HEK293 (cell line): ENCODE results near the gene FAM120B.

Experiments used
- ZNF10 ChIP-seq: fragments of 450-650 bp; formaldehyde crosslinking; IDR thresholded peaks from 2 replicates; pipeline ENCODE4 v1.5.1; 2017; ENCODE audit warnings: missing biosample characterization, missing genetic modification characterization
- ZNF169 ChIP-seq: fragments of 450-650 bp; formaldehyde crosslinking; IDR thresholded peaks from 2 replicates; pipeline ENCODE4 v1.5.1; 2016; ENCODE audit warnings: missing biosample characterization, missing genetic modification characterization
- ZNF274 ChIP-seq, 2 experiments: fragments of 200-500 bp in 1 of 2; fragments of 450-650 bp in 1 of 2; sonication (Bioruptor generic) in 1 of 2; formaldehyde crosslinking in 1 of 2; IDR thresholded peaks; 2 replicates each; pipeline versions ENCODE4 v1.5.1 to v1.6.1; 2014 to 2016; ENCODE audit warnings: borderline replicate concordance in 1 of 2, inconsistent platforms in 1 of 2, low read length in 1 of 2, missing biosample characterization in 1 of 2, missing genetic modification characterization in 1 of 2
- ZNF629 ChIP-seq: fragments of 450-650 bp; formaldehyde crosslinking; IDR thresholded peaks from 2 replicates; pipeline ENCODE4 v1.5.1; 2017; ENCODE audit warnings: missing biosample characterization, missing genetic modification characterization
- ZNF777 ChIP-seq: fragments of 450-650 bp; formaldehyde crosslinking; IDR thresholded peaks from 2 replicates; pipeline ENCODE4 v1.5.1; 2017; ENCODE audit warnings: missing biosample characterization, missing genetic modification characterization, borderline replicate concordance
- TF ChIP-seq, protein P1 (sequence below): fragments of 450-650 bp; formaldehyde crosslinking; IDR thresholded peaks from 2 replicates; pipeline ENCODE4 v1.5.1; 2016; ENCODE audit warnings: missing biosample characterization, missing genetic modification characterization, low read depth
- TF ChIP-seq, protein P2 (sequence below): IDR thresholded peaks from 2 replicates; pipeline ENCODE4 v1.6.1; 2011; ENCODE audit warnings: mild to moderate bottlenecking, low read depth, low read length, borderline replicate concordance
- TF ChIP-seq, protein P3 (sequence below): fragments of 450-650 bp; formaldehyde crosslinking; IDR thresholded peaks from 2 replicates; pipeline ENCODE4 v1.5.1; 2016; ENCODE audit warnings: missing biosample characterization, missing genetic modification characterization
- TF ChIP-seq, protein P4 (sequence below): fragments of 450-650 bp; formaldehyde crosslinking; optimal IDR thresholded peaks from 2 replicates; pipeline ENCODE3; 2016; ENCODE audit warnings: missing biosample characterization, mild to moderate bottlenecking, missing genetic modification characterization
- TF ChIP-seq, protein P5 (sequence below): fragments of 450-650 bp; formaldehyde crosslinking; IDR thresholded peaks from 2 replicates; pipeline ENCODE4 v1.5.1; 2016; ENCODE audit warnings: missing biosample characterization, missing genetic modification characterization

DNA sequence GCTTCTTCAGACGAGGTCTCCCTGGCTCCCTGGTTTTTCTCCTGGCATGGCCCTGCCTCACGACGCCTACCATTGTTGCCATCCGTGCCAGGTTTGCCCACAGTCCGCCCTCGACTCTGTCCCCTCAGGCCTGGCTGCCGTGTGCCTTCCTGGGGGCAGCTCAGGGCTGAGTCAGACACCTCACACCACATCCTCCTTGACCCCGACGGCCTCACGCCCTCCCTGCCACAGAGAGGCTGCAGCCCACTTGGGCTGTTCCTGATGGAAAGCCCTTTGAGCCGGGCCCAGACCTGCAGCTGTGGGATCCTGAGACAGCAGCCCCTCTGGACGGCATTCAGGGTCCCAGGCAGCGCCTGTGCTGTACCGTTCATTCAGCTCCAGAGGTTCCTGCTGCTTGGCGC is 138.3 kb downstream of the FAM120B start:
- TF ChIP-seq, protein P1, sequence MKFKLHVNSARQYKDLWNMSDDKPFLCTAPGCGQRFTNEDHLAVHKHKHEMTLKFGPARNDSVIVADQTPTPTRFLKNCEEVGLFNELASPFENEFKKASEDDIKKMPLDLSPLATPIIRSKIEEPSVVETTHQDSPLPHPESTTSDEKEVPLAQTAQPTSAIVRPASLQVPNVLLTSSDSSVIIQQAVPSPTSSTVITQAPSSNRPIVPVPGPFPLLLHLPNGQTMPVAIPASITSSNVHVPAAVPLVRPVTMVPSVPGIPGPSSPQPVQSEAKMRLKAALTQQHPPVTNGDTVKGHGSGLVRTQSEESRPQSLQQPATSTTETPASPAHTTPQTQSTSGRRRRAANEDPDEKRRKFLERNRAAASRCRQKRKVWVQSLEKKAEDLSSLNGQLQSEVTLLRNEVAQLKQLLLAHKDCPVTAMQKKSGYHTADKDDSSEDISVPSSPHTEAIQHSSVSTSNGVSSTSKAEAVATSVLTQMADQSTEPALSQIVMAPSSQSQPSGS (tag by site-specific recombination) = no peak
- TF ChIP-seq, protein P2, sequence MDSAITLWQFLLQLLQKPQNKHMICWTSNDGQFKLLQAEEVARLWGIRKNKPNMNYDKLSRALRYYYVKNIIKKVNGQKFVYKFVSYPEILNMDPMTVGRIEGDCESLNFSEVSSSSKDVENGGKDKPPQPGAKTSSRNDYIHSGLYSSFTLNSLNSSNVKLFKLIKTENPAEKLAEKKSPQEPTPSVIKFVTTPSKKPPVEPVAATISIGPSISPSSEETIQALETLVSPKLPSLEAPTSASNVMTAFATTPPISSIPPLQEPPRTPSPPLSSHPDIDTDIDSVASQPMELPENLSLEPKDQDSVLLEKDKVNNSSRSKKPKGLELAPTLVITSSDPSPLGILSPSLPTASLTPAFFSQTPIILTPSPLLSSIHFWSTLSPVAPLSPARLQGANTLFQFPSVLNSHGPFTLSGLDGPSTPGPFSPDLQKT = no peak
- TF ChIP-seq, protein P3, sequence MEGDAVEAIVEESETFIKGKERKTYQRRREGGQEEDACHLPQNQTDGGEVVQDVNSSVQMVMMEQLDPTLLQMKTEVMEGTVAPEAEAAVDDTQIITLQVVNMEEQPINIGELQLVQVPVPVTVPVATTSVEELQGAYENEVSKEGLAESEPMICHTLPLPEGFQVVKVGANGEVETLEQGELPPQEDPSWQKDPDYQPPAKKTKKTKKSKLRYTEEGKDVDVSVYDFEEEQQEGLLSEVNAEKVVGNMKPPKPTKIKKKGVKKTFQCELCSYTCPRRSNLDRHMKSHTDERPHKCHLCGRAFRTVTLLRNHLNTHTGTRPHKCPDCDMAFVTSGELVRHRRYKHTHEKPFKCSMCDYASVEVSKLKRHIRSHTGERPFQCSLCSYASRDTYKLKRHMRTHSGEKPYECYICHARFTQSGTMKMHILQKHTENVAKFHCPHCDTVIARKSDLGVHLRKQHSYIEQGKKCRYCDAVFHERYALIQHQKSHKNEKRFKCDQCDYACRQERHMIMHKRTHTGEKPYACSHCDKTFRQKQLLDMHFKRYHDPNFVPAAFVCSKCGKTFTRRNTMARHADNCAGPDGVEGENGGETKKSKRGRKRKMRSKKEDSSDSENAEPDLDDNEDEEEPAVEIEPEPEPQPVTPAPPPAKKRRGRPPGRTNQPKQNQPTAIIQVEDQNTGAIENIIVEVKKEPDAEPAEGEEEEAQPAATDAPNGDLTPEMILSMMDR = no peak
- TF ChIP-seq, protein P4, sequence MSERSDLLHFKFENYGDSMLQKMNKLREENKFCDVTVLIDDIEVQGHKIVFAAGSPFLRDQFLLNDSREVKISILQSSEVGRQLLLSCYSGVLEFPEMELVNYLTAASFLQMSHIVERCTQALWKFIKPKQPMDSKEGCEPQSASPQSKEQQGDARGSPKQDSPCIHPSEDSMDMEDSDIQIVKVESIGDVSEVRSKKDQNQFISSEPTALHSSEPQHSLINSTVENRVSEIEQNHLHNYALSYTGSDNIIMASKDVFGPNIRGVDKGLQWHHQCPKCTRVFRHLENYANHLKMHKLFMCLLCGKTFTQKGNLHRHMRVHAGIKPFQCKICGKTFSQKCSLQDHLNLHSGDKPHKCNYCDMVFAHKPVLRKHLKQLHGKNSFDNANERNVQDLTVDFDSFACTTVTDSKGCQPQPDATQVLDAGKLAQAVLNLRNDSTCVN (tag by site-specific recombination) = no peak
- no peak for TF ChIP-seq ZNF274 (IDR thresholded peaks at IDR 0.05; ENCODE audit: low read length)
- TF ChIP-seq ZNF274 (tag by site-specific recombination; IDR thresholded peaks at IDR 0.05; ENCODE audit: borderline replicate concordance) = no peak
- no peak for TF ChIP-seq ZNF629 (tag by site-specific recombination)
- TF ChIP-seq, protein P5, sequence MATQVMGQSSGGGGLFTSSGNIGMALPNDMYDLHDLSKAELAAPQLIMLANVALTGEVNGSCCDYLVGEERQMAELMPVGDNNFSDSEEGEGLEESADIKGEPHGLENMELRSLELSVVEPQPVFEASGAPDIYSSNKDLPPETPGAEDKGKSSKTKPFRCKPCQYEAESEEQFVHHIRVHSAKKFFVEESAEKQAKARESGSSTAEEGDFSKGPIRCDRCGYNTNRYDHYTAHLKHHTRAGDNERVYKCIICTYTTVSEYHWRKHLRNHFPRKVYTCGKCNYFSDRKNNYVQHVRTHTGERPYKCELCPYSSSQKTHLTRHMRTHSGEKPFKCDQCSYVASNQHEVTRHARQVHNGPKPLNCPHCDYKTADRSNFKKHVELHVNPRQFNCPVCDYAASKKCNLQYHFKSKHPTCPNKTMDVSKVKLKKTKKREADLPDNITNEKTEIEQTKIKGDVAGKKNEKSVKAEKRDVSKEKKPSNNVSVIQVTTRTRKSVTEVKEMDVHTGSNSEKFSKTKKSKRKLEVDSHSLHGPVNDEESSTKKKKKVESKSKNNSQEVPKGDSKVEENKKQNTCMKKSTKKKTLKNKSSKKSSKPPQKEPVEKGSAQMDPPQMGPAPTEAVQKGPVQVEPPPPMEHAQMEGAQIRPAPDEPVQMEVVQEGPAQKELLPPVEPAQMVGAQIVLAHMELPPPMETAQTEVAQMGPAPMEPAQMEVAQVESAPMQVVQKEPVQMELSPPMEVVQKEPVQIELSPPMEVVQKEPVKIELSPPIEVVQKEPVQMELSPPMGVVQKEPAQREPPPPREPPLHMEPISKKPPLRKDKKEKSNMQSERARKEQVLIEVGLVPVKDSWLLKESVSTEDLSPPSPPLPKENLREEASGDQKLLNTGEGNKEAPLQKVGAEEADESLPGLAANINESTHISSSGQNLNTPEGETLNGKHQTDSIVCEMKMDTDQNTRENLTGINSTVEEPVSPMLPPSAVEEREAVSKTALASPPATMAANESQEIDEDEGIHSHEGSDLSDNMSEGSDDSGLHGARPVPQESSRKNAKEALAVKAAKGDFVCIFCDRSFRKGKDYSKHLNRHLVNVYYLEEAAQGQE (tag by site-specific recombination) = no peak
- TF ChIP-seq ZNF169 (tag by site-specific recombination) = no peak
- TF ChIP-seq ZNF10 = no peak
- no peak for TF ChIP-seq ZNF777
